ENCODE data around the gene CHRNA4. TPM values are rescaled to one million over a fixed set of nuclear protein-coding genes. Genes with fewer than 3 reads are reported as not detected.

Gene CHRNA4
- total and polyA plus RNA-seq, 5 donors from 2014 or later = not detected

- no peaks in the 10 kb centered on the region for H3K27me3 ChIP-seq (ENCODE audit: control insufficient read depth, insufficient read depth, low read length)
- Mint-ChIP-seq H3K9me3 (no peaks in the 10 kb centered on the region), H3K4me3 (no peak overlapping the region), H3K36me3 (no peaks in the 10 kb centered on the region), H3K27ac (no peak overlapping the region), H3K4me1 (no peaks in the 10 kb centered on the region), H3K27me3 (no peaks in the 10 kb centered on the region)
- H3K27ac ChIP-seq (ENCODE audit: insufficient read depth, low read length, poor library complexity, severe bottlenecking) = no peak overlapping the region
- no peak overlapping the region for H3K4me3 ChIP-seq (ENCODE audit: low read depth, low read length)
- ATAC-seq (ENCODE audit: low read depth in 2 of 2) = no peak
- peaks cover 2% of the 10 kb centered on the region for H3K4me1 ChIP-seq (ENCODE audit: control insufficient read depth, insufficient read depth, low read length, poor library complexity, severe bottlenecking)
- H3K9me3 ChIP-seq (ENCODE audit: control insufficient read depth in 2 of 2, low read length in 2 of 2) = no peaks in the 10 kb centered on the region
- no peaks in the 10 kb centered on the region for H3K36me3 ChIP-seq (ENCODE audit: control insufficient read depth, insufficient read depth, low read length)
- DNase-seq = no peak
These were observed 4.6 kb downstream of the CHRNA4 start for GRCh38 chr20:63356511-63356910.

DNA sequence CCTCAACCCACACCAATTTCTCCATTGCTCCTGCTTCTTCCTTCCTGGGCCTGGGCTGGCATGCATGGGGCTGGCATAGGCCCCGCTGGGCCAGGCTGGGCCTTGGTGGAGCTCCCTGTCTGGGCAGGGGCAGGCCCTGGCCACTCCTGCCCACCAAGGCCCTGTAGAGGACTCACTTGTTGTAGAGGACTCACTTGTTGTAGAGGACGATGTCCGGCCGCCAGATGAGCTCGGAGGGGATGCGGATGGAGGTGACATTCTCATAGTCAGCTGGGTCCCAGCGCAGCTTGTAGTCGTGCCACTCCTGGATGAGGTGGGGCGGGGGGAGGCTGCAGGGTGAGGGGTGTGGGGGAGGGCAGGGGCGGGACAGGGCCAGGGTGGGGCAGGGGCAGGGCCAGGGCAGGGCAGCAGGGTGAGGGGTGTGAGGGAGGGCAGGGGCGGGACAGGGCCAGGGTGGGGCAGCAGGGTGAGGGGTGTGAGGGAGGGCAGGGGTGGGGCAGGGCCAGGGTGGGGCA, 5.3 kb downstream of the CHRNA4 start:
- H3K36me3 Mint-ChIP-seq = no peaks in the 10 kb centered on the region
- peaks cover 2% of the 10 kb centered on the region for H3K4me1 ChIP-seq (ENCODE audit: control insufficient read depth, insufficient read depth, low read length, poor library complexity, severe bottlenecking)
- H3K27me3 Mint-ChIP-seq = no peaks in the 10 kb centered on the region
- no peaks in the 10 kb centered on the region for H3K9me3 Mint-ChIP-seq
- no peak overlapping the region for H3K27ac ChIP-seq (ENCODE audit: insufficient read depth, low read length, poor library complexity, severe bottlenecking)
- no peak overlapping the region for H3K4me3 Mint-ChIP-seq
- DNase-seq = no peak
- H3K4me1 Mint-ChIP-seq = no peaks in the 10 kb centered on the region
- H3K9me3 ChIP-seq (ENCODE audit: control insufficient read depth in 2 of 2, low read length in 2 of 2) = no peaks in the 10 kb centered on the region
- no peaks in the 10 kb centered on the region for H3K27me3 ChIP-seq (ENCODE audit: control insufficient read depth, insufficient read depth, low read length)
- no peak overlapping the region for H3K4me3 ChIP-seq (ENCODE audit: low read depth, low read length)
- no peaks in the 10 kb centered on the region for H3K36me3 ChIP-seq (ENCODE audit: control insufficient read depth, insufficient read depth, low read length)
- no peak for ATAC-seq (ENCODE audit: low read depth in 2 of 2)
- no peak overlapping the region for H3K27ac Mint-ChIP-seq

DNA sequence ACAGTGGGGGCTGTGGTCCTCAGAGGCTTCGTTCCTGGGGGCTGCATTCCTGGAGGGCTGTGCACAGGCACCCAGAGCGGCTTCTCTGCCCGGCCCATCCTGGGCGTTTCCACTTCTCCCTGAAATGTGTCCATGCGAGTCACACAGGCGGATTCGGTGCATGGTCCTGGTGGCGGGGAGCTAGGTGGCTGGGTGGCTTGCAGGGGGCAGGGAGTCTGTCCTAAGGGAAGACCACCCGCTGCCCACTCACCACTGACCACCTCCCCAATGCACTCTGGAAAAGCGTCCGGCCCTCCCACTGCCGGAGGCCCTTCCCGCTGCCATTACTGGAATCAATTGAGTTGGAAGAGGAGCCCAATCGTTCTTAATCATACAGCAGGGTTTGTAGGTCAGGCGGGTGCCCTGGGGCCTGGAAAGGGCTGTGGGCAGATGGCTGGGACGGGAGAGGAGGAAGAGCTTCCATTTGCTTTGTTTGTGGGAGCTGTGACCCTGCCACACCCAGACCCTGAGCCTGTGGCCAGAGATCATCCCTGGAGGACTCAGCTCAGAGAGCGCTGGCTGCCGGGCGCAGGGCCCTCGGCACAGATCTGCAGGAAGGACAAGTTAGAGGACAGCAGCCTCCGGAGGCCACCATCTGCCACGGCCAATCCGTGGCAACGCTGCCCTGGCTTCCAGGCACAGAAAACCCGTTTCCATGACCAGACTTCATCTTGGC, 6.4 kb downstream of the CHRNA4 start:
- ATAC-seq (ENCODE audit: low read depth in 2 of 2) (no peak), DNase-seq (no peak)
- Mint-ChIP-seq H3K4me1 (no peaks in the 10 kb centered on the region), H3K9me3 (peaks cover 0 to 4% (median 0%) of the 10 kb centered on the region in 7 donors), H3K27ac (no peak overlapping the region), H3K4me3 (no peak overlapping the region), H3K36me3 (no peaks in the 10 kb centered on the region), H3K27me3 (no peaks in the 10 kb centered on the region)
- Histone ChIP-seq H3K36me3 (ENCODE audit: control insufficient read depth, insufficient read depth, low read length) (no peaks in the 10 kb centered on the region), H3K4me3 (ENCODE audit: low read depth, low read length) (no peak overlapping the region), H3K27ac (ENCODE audit: insufficient read depth, low read length, poor library complexity, severe bottlenecking) (no peak overlapping the region), H3K9me3 (ENCODE audit: control insufficient read depth in 2 of 2, low read length in 2 of 2) (no peaks in the 10 kb centered on the region), H3K27me3 (ENCODE audit: control insufficient read depth, insufficient read depth, low read length) (no peaks in the 10 kb centered on the region), H3K4me1 (ENCODE audit: control insufficient read depth, insufficient read depth, low read length, poor library complexity, severe bottlenecking) (no peaks in the 10 kb centered on the region)

DNA sequence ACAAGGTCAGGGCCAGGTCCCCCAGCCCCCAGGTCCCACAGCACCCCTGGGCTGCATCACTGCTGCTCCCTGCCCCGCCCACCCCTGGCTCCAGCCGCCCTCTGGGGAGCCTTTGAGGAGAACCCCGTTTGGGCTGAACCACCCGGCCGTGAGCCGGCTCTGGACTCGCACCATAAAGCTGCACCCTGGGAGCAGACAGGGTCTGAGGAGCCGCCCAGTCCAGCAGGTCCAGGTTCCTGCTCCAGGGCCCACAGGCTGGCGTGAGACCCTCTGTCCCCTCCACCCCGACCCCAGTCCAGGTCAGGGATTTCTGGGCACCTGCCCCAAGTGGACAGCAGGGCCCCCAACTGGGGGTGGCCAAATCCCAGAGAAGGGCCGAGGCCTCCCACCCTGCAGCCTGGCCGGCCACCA, 8.3 kb downstream of the CHRNA4 start:
- H3K27ac ChIP-seq (ENCODE audit: insufficient read depth, low read length, poor library complexity, severe bottlenecking) = no peak overlapping the region
- Mint-ChIP-seq H3K27ac (no peak overlapping the region), H3K9me3 (peaks cover 0 to 4% (median 0%) of the 10 kb centered on the region in 7 donors), H3K4me1 (no peaks in the 10 kb centered on the region), H3K27me3 (no peaks in the 10 kb centered on the region), H3K36me3 (no peaks in the 10 kb centered on the region), H3K4me3 (no peak overlapping the region)
- H3K4me1 ChIP-seq (ENCODE audit: control insufficient read depth, insufficient read depth, low read length, poor library complexity, severe bottlenecking) = no peaks in the 10 kb centered on the region
- H3K4me3 ChIP-seq (ENCODE audit: low read depth, low read length) = no peak overlapping the region
- no peak for ATAC-seq (ENCODE audit: low read depth in 2 of 2)
- no peaks in the 10 kb centered on the region for H3K9me3 ChIP-seq (ENCODE audit: control insufficient read depth in 2 of 2, low read length in 2 of 2)
- no peak for DNase-seq
- no peaks in the 10 kb centered on the region for H3K27me3 ChIP-seq (ENCODE audit: control insufficient read depth, insufficient read depth, low read length)
- H3K36me3 ChIP-seq (ENCODE audit: control insufficient read depth, insufficient read depth, low read length) = no peaks in the 10 kb centered on the region

DNA sequence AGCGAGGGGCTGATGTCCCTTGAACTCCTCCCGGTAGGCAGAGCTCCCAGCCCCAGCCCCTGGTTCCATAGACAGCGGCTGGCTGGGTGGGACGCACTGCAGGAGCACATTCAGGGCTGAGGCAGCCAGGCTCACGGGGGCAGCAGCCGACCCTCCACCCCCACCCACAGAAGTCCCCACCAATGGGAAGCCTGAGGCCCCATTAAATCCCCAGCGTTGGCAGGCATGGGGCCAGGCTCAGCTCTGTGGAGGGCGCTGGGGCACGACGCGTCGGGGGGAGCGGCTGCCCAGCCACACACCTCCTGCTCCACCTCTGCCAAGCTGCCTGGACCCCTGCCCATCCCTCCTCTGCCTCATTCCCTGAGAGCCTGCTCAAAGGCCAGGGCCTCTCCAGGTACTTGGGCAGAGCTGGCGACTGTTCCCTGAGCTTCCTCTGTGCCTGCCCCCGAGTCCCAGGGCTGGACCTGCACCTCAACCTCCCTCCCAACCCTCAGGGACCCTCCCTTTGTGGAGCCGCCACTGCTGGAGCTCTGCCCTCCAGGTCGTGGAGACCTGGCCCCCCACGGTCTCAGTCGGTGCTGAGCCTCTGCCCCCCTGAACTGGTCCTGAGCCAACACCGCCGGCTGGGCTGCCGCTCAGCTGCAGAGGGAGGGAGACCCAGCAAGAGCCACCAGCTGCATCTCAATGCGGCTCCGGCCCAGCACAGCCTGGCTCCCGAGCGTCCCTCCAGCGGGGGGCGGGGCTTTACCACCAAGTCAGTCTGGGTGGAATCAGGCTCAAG, 9.1 kb downstream of the CHRNA4 start:
- no peak for ATAC-seq (ENCODE audit: low read depth in 2 of 2)
- Histone ChIP-seq H3K36me3 (ENCODE audit: control insufficient read depth, insufficient read depth, low read length) (no peaks in the 10 kb centered on the region), H3K27me3 (ENCODE audit: control insufficient read depth, insufficient read depth, low read length) (no peaks in the 10 kb centered on the region), H3K27ac (ENCODE audit: insufficient read depth, low read length, poor library complexity, severe bottlenecking) (no peak overlapping the region), H3K4me1 (ENCODE audit: control insufficient read depth, insufficient read depth, low read length, poor library complexity, severe bottlenecking) (no peaks in the 10 kb centered on the region), H3K4me3 (ENCODE audit: low read depth, low read length) (no peak overlapping the region), H3K9me3 (ENCODE audit: control insufficient read depth in 2 of 2, low read length in 2 of 2) (no peaks in the 10 kb centered on the region)
- Mint-ChIP-seq H3K4me1 (no peaks in the 10 kb centered on the region), H3K27me3 (no peaks in the 10 kb centered on the region), H3K4me3 (no peak overlapping the region), H3K27ac (no peak overlapping the region), H3K9me3 (peaks cover 0 to 4% (median 0%) of the 10 kb centered on the region in 7 donors), H3K36me3 (no peaks in the 10 kb centered on the region)
- DNase-seq = no peak

DNA sequence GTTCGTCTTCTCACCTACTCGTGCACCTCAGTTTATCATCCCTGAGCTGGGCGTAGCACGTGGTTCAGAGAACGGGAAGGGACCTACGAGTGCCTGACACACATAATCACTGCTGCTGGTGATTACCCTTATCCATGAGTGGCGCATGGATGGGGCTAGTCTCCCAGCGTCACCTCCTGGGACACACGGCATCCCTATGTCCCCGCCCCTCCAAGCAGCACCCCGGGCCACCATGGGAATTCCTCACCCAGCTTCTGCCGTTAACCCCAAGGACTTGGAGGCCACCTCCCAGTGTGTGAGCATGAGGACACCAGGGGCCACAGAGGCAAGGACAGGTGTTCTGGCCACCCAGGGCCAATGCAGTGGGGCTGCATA, 9.8 kb downstream of the CHRNA4 start:
- Histone ChIP-seq H3K4me3 (ENCODE audit: low read depth, low read length) (no peak overlapping the region), H3K36me3 (ENCODE audit: control insufficient read depth, insufficient read depth, low read length) (no peaks in the 10 kb centered on the region), H3K4me1 (ENCODE audit: control insufficient read depth, insufficient read depth, low read length, poor library complexity, severe bottlenecking) (no peaks in the 10 kb centered on the region), H3K27me3 (ENCODE audit: control insufficient read depth, insufficient read depth, low read length) (no peaks in the 10 kb centered on the region), H3K9me3 (ENCODE audit: control insufficient read depth in 2 of 2, low read length in 2 of 2) (no peaks in the 10 kb centered on the region), H3K27ac (ENCODE audit: insufficient read depth, low read length, poor library complexity, severe bottlenecking) (no peak overlapping the region)
- Mint-ChIP-seq H3K4me1 (no peaks in the 10 kb centered on the region), H3K9me3 (peaks cover 0 to 4% (median 0%) of the 10 kb centered on the region in 7 donors), H3K36me3 (no peaks in the 10 kb centered on the region), H3K27me3 (no peaks in the 10 kb centered on the region), H3K27ac (no peak overlapping the region), H3K4me3 (no peak overlapping the region)
- DNase-seq (no peak), ATAC-seq (ENCODE audit: low read depth in 2 of 2) (no peak)

GRCh38 chr20:63350597-63351325, 10.4 kb downstream of the CHRNA4 start:
- peaks cover 0 to 4% (median 0%) of the 10 kb centered on the region in 7 donors for H3K9me3 Mint-ChIP-seq
- no peak overlapping the region for H3K4me3 Mint-ChIP-seq
- no peaks in the 10 kb centered on the region for H3K4me1 Mint-ChIP-seq
- no peaks in the 10 kb centered on the region for H3K27me3 ChIP-seq (ENCODE audit: control insufficient read depth, insufficient read depth, low read length)
- DNase-seq (no peak), ATAC-seq (ENCODE audit: low read depth in 2 of 2) (no peak)
- no peaks in the 10 kb centered on the region for H3K9me3 ChIP-seq (ENCODE audit: control insufficient read depth in 2 of 2, low read length in 2 of 2)
- H3K27ac ChIP-seq (ENCODE audit: insufficient read depth, low read length, poor library complexity, severe bottlenecking) = no peak overlapping the region
- no peaks in the 10 kb centered on the region for H3K36me3 Mint-ChIP-seq
- H3K27me3 Mint-ChIP-seq = no peaks in the 10 kb centered on the region
- no peaks in the 10 kb centered on the region for H3K4me1 ChIP-seq (ENCODE audit: control insufficient read depth, insufficient read depth, low read length, poor library complexity, severe bottlenecking)
- H3K27ac Mint-ChIP-seq = peak overlapping the region in 1 of 3 donors; percentile 36
- H3K4me3 ChIP-seq (ENCODE audit: low read depth, low read length) = no peak overlapping the region
- H3K36me3 ChIP-seq (ENCODE audit: control insufficient read depth, insufficient read depth, low read length) = no peaks in the 10 kb centered on the region

Measured in CD4-positive, CD25-positive, alpha-beta regulatory T cell (primary cell).